PC-3 (cell line): Measurements from ENCODE around the gene SERGEF. TPM values are rescaled to one million over a fixed set of nuclear protein-coding genes. Genes with fewer than 3 reads are reported as not detected.

ENCODE experiments used
- ATAC-seq: fragments of 200-7000 bp; cut with Tn5 transposase; 2 replicates; pipeline ENCODE4 v1.9.1; 2020; ENCODE audit warnings: mild to moderate bottlenecking, moderate library complexity
- BruUV-seq: library from RNA; stranded (reverse); fragments of 400-500 nt; replicated peaks from 2 replicates; lab custom pipeline; 2021; lab: Mats Ljungman, UMichigan
- CTCF ChIA-PET: fragments of 300-600 bp; sonication (Branson Sonifier 250); formaldehyde crosslinking; loops from one replicate; lab custom pipeline; 2022; ENCODE audit warnings: antibody characterized with exemption; lab: Charles Lee
- POLR2A ChIA-PET: fragments of 300-600 bp; sonication (Branson Sonifier 250); formaldehyde crosslinking; loops from one replicate; lab custom pipeline; 2022; ENCODE audit warnings: antibody characterized with exemption; ENCODE audit not compliant: unreplicated experiment; lab: Charles Lee
- DNase-seq: peaks from one replicate; pipeline ENCODE4 v3.0.0-alpha.2; 2015
- H2AFZ ChIP-seq: fragments of 300-600 bp; sonication (generic); 2 replicates; pipeline ENCODE4 v1.6.0; 2016; ENCODE audit warnings: antibody characterized with exemption, low read length
- H3F3A ChIP-seq: fragments of 300-600 bp; sonication (generic); one replicate; pipeline ENCODE4 v1.6.0; 2017; ENCODE audit warnings: antibody characterized with exemption, low read length, control low read depth, mild to moderate bottlenecking; ENCODE audit not compliant: unreplicated experiment
- H3K27ac ChIP-seq: fragments of 300-600 bp; sonication (generic); 2 replicates; pipeline ENCODE4 v1.5.1; 2016; ENCODE audit warnings: mild to moderate bottlenecking, low read length
- H3K27me3 ChIP-seq: fragments of 300-600 bp; sonication (generic); 2 replicates; pipeline ENCODE4 v1.6.1; 2016; ENCODE audit warnings: low read length, mixed read lengths
- H3K36me3 ChIP-seq: fragments of 300-600 bp; sonication (generic); 2 replicates; pipeline ENCODE4 v1.6.1; 2016; ENCODE audit warnings: low read depth, mixed run types, low read length, mixed read lengths
- H3K4me1 ChIP-seq: fragments of 300-600 bp; sonication (generic); 2 replicates; pipeline ENCODE4 v1.5.1; 2016; ENCODE audit warnings: low read length; ENCODE audit not compliant: insufficient read depth
- H3K4me2 ChIP-seq: fragments of 300-600 bp; sonication (generic); 2 replicates; pipeline ENCODE4 v1.6.0; 2016; ENCODE audit warnings: low read length
- H3K4me3 ChIP-seq: fragments of 300-600 bp; sonication (generic); 2 replicates; pipeline ENCODE4 v1.5.1; 2016; ENCODE audit warnings: mild to moderate bottlenecking, low read length, mixed read lengths
- H3K79me2 ChIP-seq: fragments of 300-600 bp; sonication (generic); 2 replicates; pipeline ENCODE4 v1.6.1; 2017; ENCODE audit warnings: low read length, mixed read lengths
- H3K9ac ChIP-seq: fragments of 300-600 bp; sonication (generic); 2 replicates; pipeline ENCODE4 v1.6.0; 2016; ENCODE audit warnings: mild to moderate bottlenecking, low read length
- H3K9me2 ChIP-seq: fragments of 300-600 bp; sonication (generic); replicated peaks from 2 replicates; pipeline ENCODE4 v1.6.1; 2016; ENCODE audit warnings: mixed run types, low read length, mixed read lengths
- H3K9me3 ChIP-seq: fragments of 300-600 bp; sonication (generic); 2 replicates; pipeline ENCODE4 v1.6.1; 2016; ENCODE audit warnings: low read length, mixed read lengths
- H4K20me1 ChIP-seq: fragments of 300-600 bp; sonication (generic); 2 replicates; pipeline ENCODE4 v1.6.1; 2016; ENCODE audit warnings: low read length, mixed read lengths
- CTCF ChIP-seq: fragments of 300-600 bp; sonication (generic); conservative IDR thresholded peaks from 2 replicates; pipeline ENCODE4 v1.5.1; 2017; ENCODE audit warnings: antibody characterized with exemption, low read depth, mild to moderate bottlenecking, low read length
- EZH2 ChIP-seq: fragments of 300-600 bp; sonication (generic); IDR thresholded peaks from one replicate; pipeline ENCODE4 v1.6.1; 2017; ENCODE audit warnings: antibody characterized with exemption, mild to moderate bottlenecking, low read length; ENCODE audit not compliant: unreplicated experiment
- EZH2phosphoT487 ChIP-seq: fragments of 300-600 bp; sonication (generic); IDR thresholded peaks from 2 replicates; pipeline ENCODE4 v1.6.1; 2018; ENCODE audit warnings: mild to moderate bottlenecking, antibody characterized with exemption, low read length, borderline replicate concordance
- intact Hi-C: fragments of 100-400 bp; cut with micrococcal nuclease; formaldehyde crosslinking; loops from 2 replicates; pipeline ENCODE4 v1.9.0; 2023
- total RNA-seq: library from RNA; depleted of rRNA; stranded (reverse); fragments of >200 nt; gene quantifications from 2 replicates; pipeline ENCODE4 v1.2.3, GENCODE V29; 2014

The SERGEF gene
- total RNA-seq, 1 experiment from 2014 or later = 13.7 TPM

DNA sequence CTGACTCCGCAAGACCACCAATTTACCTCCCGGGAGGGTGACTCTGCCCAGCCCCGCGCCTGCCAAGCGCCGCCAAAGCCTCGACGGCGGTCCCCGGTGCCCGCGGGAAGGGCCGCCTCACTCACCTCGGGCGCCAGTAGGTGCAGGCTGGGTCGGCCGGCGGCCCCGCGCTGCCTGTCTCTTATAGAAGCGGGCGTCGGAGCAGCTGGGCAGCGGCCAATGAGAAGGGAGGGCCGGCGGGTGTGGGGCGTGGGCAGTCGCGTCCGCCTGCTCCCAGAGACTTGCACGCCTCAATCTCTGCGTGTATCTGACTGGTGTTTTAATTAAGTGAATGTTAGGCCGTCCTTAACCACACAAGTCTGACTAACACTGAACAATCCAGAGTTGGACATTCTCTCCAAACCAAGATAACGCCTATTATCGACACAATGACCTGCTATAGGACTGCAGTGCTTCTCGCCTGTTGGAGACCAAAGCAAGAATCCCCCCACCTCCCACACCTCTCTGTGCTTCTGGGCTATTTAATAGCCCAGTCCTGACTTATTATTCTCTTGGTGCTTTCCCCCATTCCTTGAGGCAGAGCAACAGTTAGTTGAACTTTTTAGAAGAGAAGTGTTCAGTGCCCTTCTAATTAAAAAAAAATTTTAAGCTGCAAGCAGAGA lies 33.4 kb upstream of the SERGEF start, which contains the start of gene TPH1:
TSS of gene TPH1 (minus strand) at position 154 of the 662 bp plus-strand sequence. CDS start 5,507 bp downstream, outside the sequence.
- Histone ChIP-seq H3K4me3 (no peak within 1 kb of the TSS), H3K9me3 (no peaks in the 10 kb centered on the region), H3K4me2 (no peak within 1 kb of the TSS), H3F3A (no peaks in the 10 kb centered on the region), H3K36me3 (no peaks in the 10 kb centered on the region), H3K9me2 (no peaks in the 10 kb centered on the region), H3K9ac (no peak within 1 kb of the TSS), H2AFZ (no peak within 1 kb of the TSS), H3K27me3 (peaks cover 27% of the 10 kb centered on the region), H3K27ac (no peak within 1 kb of the TSS), H4K20me1 (no peaks in the 10 kb centered on the region), H3K4me1 (no peaks in the 10 kb centered on the region), H3K79me2 (no peaks in the 10 kb centered on the region)
- ATAC-seq (no peak), DNase-seq (no peak)
- CTCF ChIA-PET = no interaction called here
- TF ChIP-seq EZH2phosphoT487 (no peak), CTCF (no peak), EZH2 (no peak)
- intact Hi-C loops = no loop called here
- no TSS peak for BruUV-seq
- POLR2A ChIA-PET = no interaction called here

GRCh38 chr11:18036456-18036855 lies 23.6 kb upstream of the SERGEF start:
- DNase-seq = no peak
- no TSS peak for BruUV-seq
- POLR2A ChIA-PET = no interaction called here

More at GRCh38 chr11:18036456-18036855, 23.6 kb upstream of the SERGEF start:
- H3K9me3 ChIP-seq = no peaks in the 10 kb centered on the region
- CTCF ChIA-PET = no interaction called here
- H4K20me1 ChIP-seq = no peaks in the 10 kb centered on the region
- intact Hi-C loops = no loop called here
- no peak overlapping the region for H3K9ac ChIP-seq
- ATAC-seq = no peak
- H3K36me3 ChIP-seq = no peaks in the 10 kb centered on the region
- no peak overlapping the region for H2AFZ ChIP-seq
- H3K27me3 ChIP-seq = peaks cover 38% of the 10 kb centered on the region
- H3K4me1 ChIP-seq = no peaks in the 10 kb centered on the region
- H3K9me2 ChIP-seq = no peaks in the 10 kb centered on the region
- no peak overlapping the region for H3K4me3 ChIP-seq
- TF ChIP-seq EZH2 (no peak), CTCF (no peak), EZH2phosphoT487 (no peak)
- H3K4me2 ChIP-seq = no peak overlapping the region
- no peak overlapping the region for H3K27ac ChIP-seq
- H3K79me2 ChIP-seq = no peaks in the 10 kb centered on the region
- H3F3A ChIP-seq = no peaks in the 10 kb centered on the region
